Thyroid gland (tissue), 4 donors: ENCODE data around the gene CCND2.

Experiments used
- POLR2A ChIP-seq, 2 donors: fragments of 450-650 bp; IDR thresholded peaks; one replicate each; pipeline ENCODE4 v1.6.1; 2017; ENCODE audit warnings: antibody characterized with exemption in 2 of 2, mild to moderate bottlenecking in 2 of 2, moderate library complexity in 1 of 2
- TF ChIP-seq, protein P1 (sequence below), 6 experiments: fragments of 200-600 bp in 3 of 6; fragments of 450-650 bp in 3 of 6; sonication (generic) in 3 of 6; IDR thresholded peaks; one replicate each; pipeline ENCODE4 v1.5.1; 2016 to 2019; ENCODE audit warnings: antibody characterized with exemption in 6 of 6, mild to moderate bottlenecking in 2 of 6, inconsistent platforms in 1 of 6, moderate library complexity in 1 of 6

DNA sequence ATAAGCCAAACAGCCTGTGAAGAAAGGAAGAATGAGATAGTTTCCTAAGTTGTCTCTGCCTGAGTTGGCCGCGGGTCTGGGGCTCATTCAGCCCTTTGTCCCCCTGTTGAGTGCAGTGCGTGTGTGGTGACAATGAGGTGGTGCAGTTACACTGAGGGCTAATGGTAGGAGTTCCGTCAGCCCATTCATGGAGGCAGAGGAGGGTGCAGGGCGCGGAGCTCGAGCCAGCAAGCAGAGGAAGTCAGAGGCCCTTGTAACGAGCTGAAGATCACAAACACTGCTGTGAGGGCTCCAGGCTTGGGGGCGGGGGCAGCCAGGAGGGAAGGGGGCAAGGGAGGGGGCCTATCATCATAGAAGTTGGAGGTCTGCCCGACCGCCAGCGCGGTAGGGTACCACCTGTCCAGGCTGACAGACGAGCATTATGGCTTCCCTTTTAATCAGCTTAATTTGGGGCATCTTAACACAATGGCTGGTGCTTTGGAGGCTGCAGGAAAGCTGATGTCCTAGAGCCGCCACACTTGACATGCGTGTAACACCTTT lies 20.5 kb downstream of the CCND2 start:
- TF ChIP-seq POLR2A (IDR thresholded peaks at IDR 0.05): no peak
- TF ChIP-seq, protein P1, sequence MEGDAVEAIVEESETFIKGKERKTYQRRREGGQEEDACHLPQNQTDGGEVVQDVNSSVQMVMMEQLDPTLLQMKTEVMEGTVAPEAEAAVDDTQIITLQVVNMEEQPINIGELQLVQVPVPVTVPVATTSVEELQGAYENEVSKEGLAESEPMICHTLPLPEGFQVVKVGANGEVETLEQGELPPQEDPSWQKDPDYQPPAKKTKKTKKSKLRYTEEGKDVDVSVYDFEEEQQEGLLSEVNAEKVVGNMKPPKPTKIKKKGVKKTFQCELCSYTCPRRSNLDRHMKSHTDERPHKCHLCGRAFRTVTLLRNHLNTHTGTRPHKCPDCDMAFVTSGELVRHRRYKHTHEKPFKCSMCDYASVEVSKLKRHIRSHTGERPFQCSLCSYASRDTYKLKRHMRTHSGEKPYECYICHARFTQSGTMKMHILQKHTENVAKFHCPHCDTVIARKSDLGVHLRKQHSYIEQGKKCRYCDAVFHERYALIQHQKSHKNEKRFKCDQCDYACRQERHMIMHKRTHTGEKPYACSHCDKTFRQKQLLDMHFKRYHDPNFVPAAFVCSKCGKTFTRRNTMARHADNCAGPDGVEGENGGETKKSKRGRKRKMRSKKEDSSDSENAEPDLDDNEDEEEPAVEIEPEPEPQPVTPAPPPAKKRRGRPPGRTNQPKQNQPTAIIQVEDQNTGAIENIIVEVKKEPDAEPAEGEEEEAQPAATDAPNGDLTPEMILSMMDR (IDR thresholded peaks at IDR 0.05): no peak
